Stimulated activated CD4-positive, alpha-beta T cell treated with anti-CD3 and anti-CD28 coated beads, Interleukin-12 subunit alpha, Interleukin-12 subunit beta, amount 100 ng/mL, for 48 hours (primary cell): ENCODE data around the gene IDH2.
"Not testable (repeated sequence)": the region's sequence is repeated elsewhere in the genome, so short reads cannot be mapped to it uniquely, and the experiment has no call there.

Experiments
- DNase-seq, 3 donors: peaks; one replicate each; pipeline ENCODE4 v3.0.0-alpha.2; 2020; ENCODE audit warnings: low read depth in 2 of 3, low spot score in 1 of 3

The IDH2 gene

GRCh38 chr15:90115783-90116182, 13.5 kb upstream of the IDH2 start:
- no peak for DNase-seq

GRCh38 chr15:90114451-90114901, 12.2 kb upstream of the IDH2 start:
- DNase-seq = no peak

GRCh38 chr15:90113166-90113565, 10.9 kb upstream of the IDH2 start:
- no peak for DNase-seq

- not testable (repeated sequence) for DNase-seq
Measured at GRCh38 chr15:90109163-90109751, 7.0 kb upstream of the IDH2 start.

- not testable (repeated sequence) for DNase-seq
Measured at GRCh38 chr15:90108038-90108437, 5.8 kb upstream of the IDH2 start.

- DNase-seq = no peak
Measured at GRCh38 chr15:90106522-90107117, 4.4 kb upstream of the IDH2 start.

- no peak for DNase-seq
Measured at GRCh38 chr15:90105521-90105920, 3.3 kb upstream of the IDH2 start.

GRCh38 chr15:90104551-90104950, 2.3 kb upstream of the IDH2 start:
- DNase-seq = no peak

- DNase-seq = no peak
Measured at GRCh38 chr15:90103701-90104329, 1.5 kb upstream of the IDH2 start.

- no peak for DNase-seq
Measured at GRCh38 chr15:90101130-90101968, 919 bp downstream of the IDH2 start.

GRCh38 chr15:90099868-90100831, 2.1 kb downstream of the IDH2 start:
- no peak for DNase-seq

GRCh38 chr15:90099072-90099867, 3.0 kb downstream of the IDH2 start:
- DNase-seq = no peak

- DNase-seq = peak in 2 of 3 donors; percentile 53 to 66
Measured at GRCh38 chr15:90097475-90097874, 4.8 kb downstream of the IDH2 start.

- no peak for DNase-seq
Measured at GRCh38 chr15:90095521-90095959, 6.7 kb downstream of the IDH2 start.

- no peak for DNase-seq
Measured at GRCh38 chr15:90091156-90091931, 10.9 kb downstream of the IDH2 start.

- no peak for DNase-seq
Measured at GRCh38 chr15:90090226-90090848, 11.9 kb downstream of the IDH2 start.

GRCh38 chr15:90087454-90088154, 14.7 kb downstream of the IDH2 start:
- DNase-seq = peak in 1 of 3 donors; percentile 33

- DNase-seq = peak in 1 of 3 donors; percentile 50
Measured at GRCh38 chr15:90086868-90087268, 15.4 kb downstream of the IDH2 start.
